ENCODE measurements around the gene EFNA2. TPM values are rescaled to one million over a fixed set of nuclear protein-coding genes. Genes with fewer than 3 reads are reported as not detected.

EFNA2 gene
- total and polyA plus RNA-seq, 2 of the 8 experiments (the other 6 are each of a cell fraction or from before 2014, with no cell fraction given), result 4.0 to 7.0 TPM

- TF ChIP-seq EP300 (IDR thresholded peaks at IDR 0.05; ENCODE audit: borderline replicate concordance in 1 of 2, low read depth in 2 of 2, low read length in 2 of 2), result 0 out of 3 replicates have a peak, but pooled peaks of 1 of the 2 experiments have one; percentile 30
- TF ChIP-seq TAF7 (optimal IDR thresholded peaks at IDR 0.05; ENCODE audit: borderline replicate concordance, low read depth, low read length), result peak; percentile 98
- peak; percentile 78; the same call in 1 of the 2 replicates for TF ChIP-seq CHD1 (IDR thresholded peaks at IDR 0.05; ENCODE audit: low read depth, low read length)
- 0 out of 2 replicates have a peak, but pooled peaks have one; percentile 39 for TF ChIP-seq EGR1 (IDR thresholded peaks at IDR 0.05; ENCODE audit: borderline replicate concordance, low read depth, low read length)
- no peak; the same call in 1 of the 2 replicates for TF ChIP-seq SP4 (IDR thresholded peaks at IDR 0.05; ENCODE audit: low read length)
- TF ChIP-seq JUN (IDR thresholded peaks at IDR 0.05; ENCODE audit: low read depth, low read length), result no peak
- TF ChIP-seq CHD2 (IDR thresholded peaks at IDR 0.05; ENCODE audit: low read length), result peak; percentile 45; the same call in 1 of the 2 replicates
- peak; percentile 97 for TF ChIP-seq TBP (IDR thresholded peaks at IDR 0.05; ENCODE audit: low read depth, low read length)
- peak; percentile 100 for TF ChIP-seq POLR2A (IDR thresholded peaks at IDR 0.05; ENCODE audit: control extremely low read depth in 1 of 2, low read depth in 2 of 2, low read length in 2 of 2)
- no peak for TF ChIP-seq POU5F1 (IDR thresholded peaks at IDR 0.05; ENCODE audit: low read depth, low read length)
- TF ChIP-seq TAF1 (IDR thresholded peaks at IDR 0.05; ENCODE audit: low read depth, low read length), result peak; percentile 99
- peak; percentile 93 for TF ChIP-seq PHF8 (conservative IDR thresholded peaks at IDR 0.05; ENCODE audit: low read depth, low read length)
- TF ChIP-seq BACH1 (IDR thresholded peaks at IDR 0.05; ENCODE audit: low read length), result peak; percentile 67; the same call in 1 of the 2 replicates
- peak; percentile 100 for TF ChIP-seq POLR2AphosphoS5 (IDR thresholded peaks at IDR 0.05; ENCODE audit: low read depth, low read length)
- no peak for TF ChIP-seq BCL11A (IDR thresholded peaks at IDR 0.05; ENCODE audit: low read depth in 2 of 2, low read length in 2 of 2)
- peak; percentile 49 for TF ChIP-seq NANOG (IDR thresholded peaks at IDR 0.05; ENCODE audit: insufficient read depth, low read depth, low read length, poor library complexity, severe bottlenecking)
- no peak for TF ChIP-seq SIX5 (IDR thresholded peaks at IDR 0.05; ENCODE audit: low read depth, low read length)
- TF ChIP-seq RXRA (IDR thresholded peaks at IDR 0.05; ENCODE audit: insufficient read depth, low read depth, low read length), result no peak
These were observed 16.6 kb upstream of the EFNA2 start, which contains the start of gene CIRBP (continued) for GRCh38 chr19:1269065-1269477.
